Amniotic stem cell (primary cell): ENCODE measurements around the gene LGALS3BP.

Experiments
- DNase-seq: peaks from one replicate; lab custom pipeline; 2025; lab: John Stamatoyannopoulos, UW

Gene LGALS3BP

GRCh38 chr17:78998311-78999055 is 18.8 kb upstream of the LGALS3BP start:
- no peak for DNase-seq

GRCh38 chr17:78997881-78998280 is 18.2 kb upstream of the LGALS3BP start:
- no peak for DNase-seq

GRCh38 chr17:78997231-78997741 is 17.6 kb upstream of the LGALS3BP start:
- DNase-seq = no peak

GRCh38 chr17:78996781-78997201 is 17.1 kb upstream of the LGALS3BP start:
- DNase-seq = no peak

- DNase-seq = no peak
Measured at GRCh38 chr17:78995761-78996451, 16.2 kb upstream of the LGALS3BP start.

- no peak for DNase-seq
Measured at GRCh38 chr17:78995022-78995760, 15.5 kb upstream of the LGALS3BP start.

GRCh38 chr17:78993981-78994671 is 14.4 kb upstream of the LGALS3BP start:
- DNase-seq = no peak

GRCh38 chr17:78993241-78993956 is 13.7 kb upstream of the LGALS3BP start:
- DNase-seq = peak; percentile 7

GRCh38 chr17:78992542-78993212 is 13.0 kb upstream of the LGALS3BP start:
- no peak for DNase-seq

- DNase-seq = no peak
Measured at GRCh38 chr17:78991906-78992532, 12.3 kb upstream of the LGALS3BP start.

- DNase-seq = no peak
Measured at GRCh38 chr17:78991017-78991738, 11.5 kb upstream of the LGALS3BP start.

- DNase-seq = no peak
Measured at GRCh38 chr17:78990349-78991016, 10.8 kb upstream of the LGALS3BP start.

- no peak for DNase-seq
Measured at GRCh38 chr17:78988152-78988551, 8.4 kb upstream of the LGALS3BP start.

- no peak for DNase-seq
Measured at GRCh38 chr17:78986649-78987328, 7.1 kb upstream of the LGALS3BP start.

- no peak for DNase-seq
Measured at GRCh38 chr17:78986048-78986648, 6.4 kb upstream of the LGALS3BP start.

- DNase-seq = no peak
Measured at GRCh38 chr17:78985395-78985794, 5.7 kb upstream of the LGALS3BP start.

GRCh38 chr17:78981010-78981888 is 1.5 kb upstream of the LGALS3BP start:
- DNase-seq = no peak
